ENCODE measurements around the gene BOC.

BOC gene

DNA sequence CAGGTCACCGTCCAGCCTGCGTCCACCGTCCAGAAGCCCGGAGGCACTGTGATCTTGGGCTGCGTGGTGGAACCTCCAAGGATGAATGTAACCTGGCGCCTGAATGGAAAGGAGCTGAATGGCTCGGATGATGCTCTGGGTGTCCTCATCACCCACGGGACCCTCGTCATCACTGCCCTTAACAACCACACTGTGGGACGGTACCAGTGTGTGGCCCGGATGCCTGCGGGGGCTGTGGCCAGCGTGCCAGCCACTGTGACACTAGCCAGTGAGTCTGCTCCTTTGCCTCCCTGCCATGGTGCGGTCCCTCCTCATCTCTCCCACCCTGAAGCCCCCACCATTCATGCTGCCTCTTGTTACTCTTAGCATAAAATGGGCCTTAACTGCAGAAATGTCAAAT is 39.2 kb downstream of the BOC start:
- no peak for DNase-seq

DNA sequence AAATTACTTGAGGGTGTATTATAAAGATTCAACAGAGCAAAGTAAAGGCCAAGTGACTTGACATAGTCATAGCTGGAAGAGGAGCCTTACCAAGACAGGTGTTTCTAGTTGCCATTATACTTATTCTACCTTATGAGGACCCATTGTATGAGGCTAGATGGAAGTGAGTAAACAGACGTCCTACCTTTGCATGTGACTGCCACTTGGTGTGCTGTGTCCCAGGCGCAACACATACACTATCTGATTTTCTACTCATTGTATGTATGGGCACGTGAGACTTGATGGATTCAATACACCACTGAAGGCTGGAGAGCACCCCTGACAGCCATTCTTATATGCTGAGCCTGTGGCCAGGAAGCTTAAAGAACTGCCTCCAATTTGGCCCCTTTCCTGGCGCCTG is 40.5 kb downstream of the BOC start:
- DNase-seq: no peak

DNA sequence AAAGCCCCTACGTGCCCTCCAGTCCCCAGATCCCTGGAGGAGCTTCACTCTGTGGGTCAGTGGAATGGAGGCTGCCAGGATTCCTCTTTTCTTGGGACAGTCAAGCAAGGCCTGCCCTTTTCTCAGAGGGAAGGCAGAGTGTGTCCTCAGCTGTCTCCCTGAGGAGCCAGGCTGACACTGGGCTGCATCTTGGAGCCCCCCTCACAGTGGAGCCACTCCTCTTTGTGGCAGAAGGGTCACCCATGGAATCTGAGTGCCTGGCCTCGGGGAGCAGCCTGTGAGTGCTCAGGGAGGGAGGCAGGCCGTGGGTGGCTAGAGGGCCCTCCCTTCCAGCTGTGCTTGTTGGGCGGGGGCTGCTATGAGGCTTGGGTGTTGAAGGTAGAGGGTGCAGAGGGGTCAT is 41.2 kb downstream of the BOC start:
- no peak for DNase-seq

- DNase-seq: no peak
Measured at GRCh38 chr3:113253702-113254101, 42.3 kb downstream of the BOC start.

- DNase-seq: no peak
Measured at GRCh38 chr3:113254171-113254947, 43.0 kb downstream of the BOC start.

GRCh38 chr3:113255100-113255853 is 43.9 kb downstream of the BOC start:
- peak; percentile 27 for DNase-seq

DNA sequence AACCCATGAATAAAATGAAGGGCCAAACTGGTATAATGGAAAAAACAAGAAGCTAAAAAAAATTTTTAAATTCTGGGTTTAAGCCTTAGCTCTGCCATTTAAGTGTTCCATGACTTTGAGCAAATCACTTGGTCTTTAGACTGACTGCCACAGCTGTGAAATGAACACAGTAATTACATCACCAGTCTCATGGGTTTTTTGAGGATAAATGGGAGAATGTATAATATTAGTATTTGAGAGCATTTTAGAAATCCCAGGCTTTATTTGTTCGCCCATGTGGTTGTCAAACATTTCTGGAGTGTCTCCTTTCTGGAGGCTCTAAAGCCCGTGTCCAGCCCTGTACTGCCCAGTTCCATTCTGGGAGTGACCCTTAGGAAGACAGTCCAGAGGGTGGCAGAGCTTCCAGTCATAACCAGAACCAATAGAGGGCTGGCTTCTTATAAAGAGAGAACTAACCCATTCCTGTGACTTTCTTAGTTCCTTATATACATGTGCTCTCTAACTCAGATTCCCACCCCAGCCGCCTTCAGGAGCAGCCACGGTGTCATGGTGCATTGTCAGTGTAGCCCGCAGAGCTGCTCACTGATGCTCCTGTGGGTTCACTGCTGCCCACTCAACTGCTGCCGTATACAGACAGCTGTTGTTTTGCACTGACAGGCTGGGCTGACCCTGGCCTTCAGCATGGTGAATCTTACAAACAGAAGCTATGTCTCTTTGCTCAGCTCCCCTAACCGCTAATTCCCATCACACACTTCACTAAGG is 44.7 kb downstream of the BOC start:
- no peak for DNase-seq

DNA sequence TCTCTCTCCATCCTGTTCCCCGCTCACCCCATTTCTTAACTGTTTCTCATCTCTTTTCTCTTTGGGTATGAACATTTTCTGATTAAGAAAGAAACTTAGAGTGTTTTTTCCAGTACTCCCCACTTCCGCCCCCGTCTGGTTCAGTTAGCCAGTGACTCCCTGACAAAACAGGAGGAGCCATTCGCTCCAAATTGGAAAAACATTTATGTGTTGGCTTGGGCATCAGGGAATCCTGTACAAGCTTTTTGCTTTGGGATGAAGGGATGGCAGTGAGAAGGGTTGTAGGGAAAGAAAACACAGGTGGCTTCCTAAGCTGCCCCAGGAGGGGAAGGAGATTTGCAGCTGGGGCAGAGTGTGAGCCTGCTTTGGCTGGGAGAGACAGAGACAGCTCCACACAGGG is 47.0 kb downstream of the BOC start:
- peak; percentile 8 for DNase-seq

GRCh38 chr3:113259196-113259595 is 47.8 kb downstream of the BOC start:
- DNase-seq: no peak

GRCh38 chr3:113261063-113261625 is 49.8 kb downstream of the BOC start:
- peak; percentile 15 for DNase-seq

DNA sequence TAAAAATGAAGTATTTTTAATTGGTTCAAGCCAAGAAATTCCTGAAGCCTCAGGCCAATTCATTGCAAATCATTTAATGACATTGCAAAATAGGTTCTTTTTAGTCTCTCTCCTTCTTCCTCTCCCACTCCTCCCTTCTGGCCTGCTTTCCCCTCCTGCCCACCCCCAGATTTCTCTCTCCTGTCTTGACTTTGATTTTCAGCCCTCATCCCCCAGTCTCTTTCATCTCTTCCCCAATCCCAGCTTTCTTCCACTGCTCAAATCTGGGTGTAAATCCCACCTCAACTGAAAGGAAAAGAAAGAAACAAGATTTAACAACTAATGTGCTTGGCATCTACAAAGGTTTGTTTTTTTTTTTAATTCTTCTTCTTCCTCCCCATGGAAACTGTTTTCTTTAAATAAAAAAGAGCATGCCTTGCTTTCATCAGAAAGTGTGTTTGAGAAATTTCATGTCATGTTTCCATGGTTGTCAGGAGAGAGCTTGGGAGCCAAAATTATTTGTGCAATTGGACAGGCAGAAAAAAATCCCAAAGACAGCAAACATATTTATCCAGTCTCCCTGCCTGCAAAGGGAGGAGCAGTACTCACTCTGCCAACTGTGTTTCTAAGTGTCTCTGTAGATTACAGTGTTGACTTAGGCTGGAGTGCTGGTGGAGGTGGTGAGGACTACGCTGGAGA is 50.4 kb downstream of the BOC start:
- peak; percentile 27 for DNase-seq

- no peak for DNase-seq
Measured at GRCh38 chr3:113262304-113262665, 50.9 kb downstream of the BOC start.

GRCh38 chr3:113263020-113263419 is 51.7 kb downstream of the BOC start:
- no peak for DNase-seq

GRCh38 chr3:113263778-113264177 is 52.4 kb downstream of the BOC start:
- no peak for DNase-seq

GRCh38 chr3:113264283-113265131 is 53.1 kb downstream of the BOC start:
- no peak for DNase-seq

GRCh38 chr3:113265231-113265630 is 53.9 kb downstream of the BOC start:
- DNase-seq: no peak

GRCh38 chr3:113266738-113267137 is 55.4 kb downstream of the BOC start:
- DNase-seq: no peak

DNA sequence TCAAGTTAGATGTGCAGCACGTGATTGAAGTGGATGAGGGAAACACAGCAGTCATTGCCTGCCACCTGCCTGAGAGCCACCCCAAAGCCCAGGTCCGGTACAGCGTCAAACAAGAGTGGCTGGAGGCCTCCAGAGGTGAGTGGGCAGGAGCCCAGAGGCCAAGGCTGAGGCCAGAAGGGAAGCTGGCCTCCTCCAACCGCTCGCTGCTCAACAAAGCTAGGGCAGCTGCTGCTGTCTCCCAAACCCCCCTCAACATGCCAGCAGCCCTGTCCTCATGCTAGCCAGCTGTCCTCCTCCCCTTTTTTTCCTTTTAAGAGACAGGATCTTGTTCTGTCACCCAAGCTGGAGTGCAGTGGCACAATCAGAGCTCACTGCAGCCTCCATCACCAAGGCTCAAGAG is 57.0 kb downstream of the BOC start:
- DNase-seq: no peak

DNA sequence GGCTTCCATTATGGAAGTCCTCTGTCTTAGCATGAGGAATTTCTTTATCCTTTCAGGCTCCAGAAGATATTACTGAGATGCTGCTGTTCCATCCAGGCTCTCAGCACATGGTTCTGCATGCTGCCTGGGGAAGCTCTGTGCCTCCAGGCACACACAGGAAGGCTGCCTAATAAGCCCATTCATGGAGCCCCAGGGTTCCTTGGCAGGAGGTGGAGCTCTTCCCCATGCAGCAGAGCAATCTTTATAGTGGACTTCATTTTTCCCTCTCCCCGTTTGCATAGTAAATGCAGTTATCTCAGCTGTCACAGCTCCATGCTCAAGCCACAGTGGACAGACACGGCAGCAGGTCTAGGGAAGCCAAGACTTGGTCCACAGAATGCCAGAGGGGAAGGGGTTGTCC is 57.6 kb downstream of the BOC start:
- no peak for DNase-seq

GRCh38 chr3:113269661-113270060 is 58.3 kb downstream of the BOC start:
- no peak for DNase-seq

DNA sequence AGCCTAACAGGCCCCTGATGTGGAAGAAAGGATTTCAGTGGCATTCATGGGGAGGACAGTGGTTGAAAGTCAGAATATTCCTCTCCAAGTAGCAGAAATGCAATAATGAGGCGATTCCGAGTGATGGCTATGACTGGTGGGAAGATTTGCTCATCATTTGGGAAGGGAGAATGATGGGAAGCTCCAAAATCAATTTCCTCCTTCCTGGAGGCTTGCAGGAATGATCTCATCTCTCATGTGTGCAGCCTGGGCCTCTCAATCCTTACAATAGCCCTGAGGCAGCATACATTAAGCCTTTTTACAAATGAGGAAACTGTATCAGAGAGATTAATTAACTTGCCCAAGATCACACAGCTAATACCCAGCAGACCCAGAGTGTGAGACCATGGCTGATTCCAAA is 58.7 kb downstream of the BOC start:
- DNase-seq: no peak

GRCh38 chr3:113270786-113271185 is 59.4 kb downstream of the BOC start:
- DNase-seq: no peak
